ENCODE data around the gene GALNT10. TPM values are rescaled to one million over a fixed set of nuclear protein-coding genes. Genes with fewer than 3 reads are reported as not detected.

GALNT10 gene
- total and polyA plus RNA-seq, 10 of the 15 experiments (the other 5 are each of a cell fraction or from before 2014, with no cell fraction given) = 3.9 to 35.4 (median 15.5) TPM

- TF ChIP-seq CBX3 (IDR thresholded peaks at IDR 0.05; ENCODE audit: borderline replicate concordance, low read depth) (no peak), CEBPB (IDR thresholded peaks at IDR 0.05; ENCODE audit: borderline replicate concordance in 1 of 2, low read depth in 2 of 2, low read length in 2 of 2) (peak in 1 of 2 experiments; percentile 27; a peak in 1 of 4 replicates), HDAC6 (IDR thresholded peaks at IDR 0.05; ENCODE audit: unreplicated experiment) (no peak), RUNX3 (IDR thresholded peaks at IDR 0.05; ENCODE audit: low read length) (peak; percentile 37), ATF7 (IDR thresholded peaks at IDR 0.05; ENCODE audit: low read depth) (peak; percentile 64), ZNF384 (IDR thresholded peaks at IDR 0.05; ENCODE audit: borderline replicate concordance, low read depth, low read length) (peak; percentile 45; the same call in 1 of the 2 replicates)
- TF ChIP-seq, protein P1, sequence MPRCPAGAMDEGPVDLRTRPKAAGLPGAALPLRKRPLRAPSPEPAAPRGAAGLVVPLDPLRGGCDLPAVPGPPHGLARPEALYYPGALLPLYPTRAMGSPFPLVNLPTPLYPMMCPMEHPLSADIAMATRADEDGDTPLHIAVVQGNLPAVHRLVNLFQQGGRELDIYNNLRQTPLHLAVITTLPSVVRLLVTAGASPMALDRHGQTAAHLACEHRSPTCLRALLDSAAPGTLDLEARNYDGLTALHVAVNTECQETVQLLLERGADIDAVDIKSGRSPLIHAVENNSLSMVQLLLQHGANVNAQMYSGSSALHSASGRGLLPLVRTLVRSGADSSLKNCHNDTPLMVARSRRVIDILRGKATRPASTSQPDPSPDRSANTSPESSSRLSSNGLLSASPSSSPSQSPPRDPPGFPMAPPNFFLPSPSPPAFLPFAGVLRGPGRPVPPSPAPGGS (IDR thresholded peaks at IDR 0.05; ENCODE audit: borderline replicate concordance, insufficient read depth, low read depth, low read length, poor library complexity, severe bottlenecking) = peak; percentile 27
- TF ChIP-seq, protein P2, sequence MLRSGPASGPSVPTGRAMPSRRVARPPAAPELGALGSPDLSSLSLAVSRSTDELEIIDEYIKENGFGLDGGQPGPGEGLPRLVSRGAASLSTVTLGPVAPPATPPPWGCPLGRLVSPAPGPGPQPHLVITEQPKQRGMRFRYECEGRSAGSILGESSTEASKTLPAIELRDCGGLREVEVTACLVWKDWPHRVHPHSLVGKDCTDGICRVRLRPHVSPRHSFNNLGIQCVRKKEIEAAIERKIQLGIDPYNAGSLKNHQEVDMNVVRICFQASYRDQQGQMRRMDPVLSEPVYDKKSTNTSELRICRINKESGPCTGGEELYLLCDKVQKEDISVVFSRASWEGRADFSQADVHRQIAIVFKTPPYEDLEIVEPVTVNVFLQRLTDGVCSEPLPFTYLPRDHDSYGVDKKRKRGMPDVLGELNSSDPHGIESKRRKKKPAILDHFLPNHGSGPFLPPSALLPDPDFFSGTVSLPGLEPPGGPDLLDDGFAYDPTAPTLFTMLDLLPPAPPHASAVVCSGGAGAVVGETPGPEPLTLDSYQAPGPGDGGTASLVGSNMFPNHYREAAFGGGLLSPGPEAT (IDR thresholded peaks at IDR 0.05; ENCODE audit: low read depth) = peak; percentile 13; the same call in 1 of the 2 replicates
- 95% methylated on average over 5 of the region's 5 CpGs for WGBS (ENCODE audit: insufficient coverage, insufficient replicate concordance, low lambda C conversion rate, missing lambda C conversion rate)
- intact Hi-C loops (cut with micrococcal nuclease; ENCODE audit: unreplicated experiment) = no loop called here
- DNase-seq (ENCODE audit: low read depth, low spot score) (peak; percentile 25), ATAC-seq (peak; percentile 88), FAIRE-seq (peak; percentile 38)
- Histone ChIP-seq H3K27ac (ENCODE audit: control insufficient read depth, insufficient read depth) (no peak overlapping the region), H3K9me3 (replicated peaks; ENCODE audit: control insufficient read depth, insufficient read depth, low read length) (no peaks in the 10 kb centered on the region; the same call in 1 of the 3 replicates), H3K27me3 (replicated peaks in 1 of 2; ENCODE audit: control insufficient read depth in 2 of 2, insufficient read depth in 2 of 2, low read length in 1 of 2) (no peaks in the 10 kb centered on the region), H3K4me2 (ENCODE audit: control insufficient read depth, insufficient read depth) (no peak overlapping the region), H3K4me3 (no peak overlapping the region), H4K20me1 (ENCODE audit: control insufficient read depth, insufficient read depth) (no peaks in the 10 kb centered on the region), H3K79me2 (ENCODE audit: control insufficient read depth, insufficient read depth, low read length) (no peaks in the 10 kb centered on the region; the same call in 1 of the 2 replicates), H3K9ac (ENCODE audit: control insufficient read depth, insufficient read depth, low read length) (no peak overlapping the region), H2AFZ (ENCODE audit: control insufficient read depth, low read depth, low read length) (no peak overlapping the region), H3K36me3 (ENCODE audit: control insufficient read depth in 2 of 2, insufficient read depth in 2 of 2, low read length in 1 of 2) (peaks cover 0 to 2% of the 10 kb centered on the region in 2 experiments; a peak in 2 of 4 replicates), H3K4me1 (ENCODE audit: control insufficient read depth, insufficient read depth, low read length) (peaks cover 8% of the 10 kb centered on the region; the same call in 1 of the 2 replicates)
- ChIA-PET SMC1A (ENCODE audit: uncharacterized antibody, unreplicated experiment) (interaction anchor here (0.6 to 1.7 kb wide), 7 partner anchors 11 to 114 kb away, joined by 3 to 4 read pairs (median 3); no protein-coding TSS in a partner anchor), RAD21 (ENCODE audit: unreplicated experiment) (interaction anchor here (0.8 to 1.3 kb wide), 3 partner anchors 26 to 121 kb away, joined by 3 to 4 read pairs (median 3); partner anchors contain the start of gene GALNT10), POLR2A (interaction anchor here (0.5 kb wide), 1 partner anchor 129 kb away, joined by 4 read pairs; no protein-coding TSS in a partner anchor), CTCF (interaction anchor here (0.6 kb wide), 1 partner anchor 25 kb away, joined by 4 read pairs; no protein-coding TSS in a partner anchor)
- in situ Hi-C loops (cut with MboI) = no loop called here
- no TSS peak for BruUV-seq (replicated peaks)
Measured at GRCh38 chr5:154311362-154311761, 120.8 kb downstream of the GALNT10 start.
